ENCODE measurements around the gene GRIN1.

Gene GRIN1

GRCh38 chr9:137114220-137114612 is 24.7 kb upstream of the GRIN1 start:
- TF ChIP-seq CTCF (IDR thresholded peaks at IDR 0.05), result no peak

GRCh38 chr9:137114613-137115393 is 24.2 kb upstream of the GRIN1 start, which contains the start of gene DPP7:
DPP7 (minus strand) TSS chr9:137114733; CDS start chr9:137114713, 20 bp downstream.
- TF ChIP-seq CTCF (IDR thresholded peaks at IDR 0.05), result no peak

- TF ChIP-seq CTCF (IDR thresholded peaks at IDR 0.05), result no peak
Measured at GRCh38 chr9:137115394-137116026, 23.4 kb upstream of the GRIN1 start.

- no peak for TF ChIP-seq CTCF (IDR thresholded peaks at IDR 0.05)
Measured at GRCh38 chr9:137116027-137116507, 22.9 kb upstream of the GRIN1 start.

GRCh38 chr9:137116728-137117127 is 22.2 kb upstream of the GRIN1 start:
- TF ChIP-seq CTCF (IDR thresholded peaks at IDR 0.05), result no peak

- TF ChIP-seq CTCF (IDR thresholded peaks at IDR 0.05), result no peak
Measured at GRCh38 chr9:137117269-137117731, 21.7 kb upstream of the GRIN1 start.

- no peak for TF ChIP-seq CTCF (IDR thresholded peaks at IDR 0.05)
Measured at GRCh38 chr9:137123468-137123837, 15.5 kb upstream of the GRIN1 start.

All from LNCAP (cell line).